AG10803 (cell line): Measurements from ENCODE around the gene B4GALT1.

Experiments
- DNase-seq: peaks from one replicate; pipeline ENCODE4 v3.0.0; 2010; ENCODE audit warnings: low read depth
- H3K4me3 ChIP-seq: 2 replicates; pipeline ENCODE4 v1.5.1; 2011; ENCODE audit warnings: mild to moderate bottlenecking, low read length, control low read depth
- TF ChIP-seq, protein P1 (sequence below): conservative IDR thresholded peaks from 2 replicates; pipeline ENCODE4 v1.5.1; 2011; ENCODE audit warnings: mild to moderate bottlenecking, low read length, control low read depth, inconsistent platforms

Gene B4GALT1

DNA sequence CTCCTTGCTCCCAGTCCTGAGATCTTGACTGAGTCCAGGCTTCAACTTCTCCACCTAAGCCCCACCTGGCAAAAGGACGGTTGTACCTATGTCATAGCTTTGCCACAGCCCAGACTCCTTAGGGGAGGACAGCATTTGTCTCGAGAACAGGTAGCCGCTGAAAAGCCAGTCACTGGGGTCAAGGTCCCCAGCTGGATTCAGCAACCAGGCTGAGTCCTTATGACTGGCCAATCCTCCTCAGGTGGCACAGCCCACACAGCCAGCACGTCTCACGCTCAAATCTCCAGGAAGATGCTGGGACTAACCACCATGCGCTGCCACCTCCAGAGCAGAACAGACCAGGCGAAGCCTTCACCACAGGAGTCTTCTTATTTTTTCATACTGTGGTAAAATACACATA lies 62.7 kb downstream of the B4GALT1 start:
- H3K4me3 ChIP-seq = no peak overlapping the region
- TF ChIP-seq, protein P1, sequence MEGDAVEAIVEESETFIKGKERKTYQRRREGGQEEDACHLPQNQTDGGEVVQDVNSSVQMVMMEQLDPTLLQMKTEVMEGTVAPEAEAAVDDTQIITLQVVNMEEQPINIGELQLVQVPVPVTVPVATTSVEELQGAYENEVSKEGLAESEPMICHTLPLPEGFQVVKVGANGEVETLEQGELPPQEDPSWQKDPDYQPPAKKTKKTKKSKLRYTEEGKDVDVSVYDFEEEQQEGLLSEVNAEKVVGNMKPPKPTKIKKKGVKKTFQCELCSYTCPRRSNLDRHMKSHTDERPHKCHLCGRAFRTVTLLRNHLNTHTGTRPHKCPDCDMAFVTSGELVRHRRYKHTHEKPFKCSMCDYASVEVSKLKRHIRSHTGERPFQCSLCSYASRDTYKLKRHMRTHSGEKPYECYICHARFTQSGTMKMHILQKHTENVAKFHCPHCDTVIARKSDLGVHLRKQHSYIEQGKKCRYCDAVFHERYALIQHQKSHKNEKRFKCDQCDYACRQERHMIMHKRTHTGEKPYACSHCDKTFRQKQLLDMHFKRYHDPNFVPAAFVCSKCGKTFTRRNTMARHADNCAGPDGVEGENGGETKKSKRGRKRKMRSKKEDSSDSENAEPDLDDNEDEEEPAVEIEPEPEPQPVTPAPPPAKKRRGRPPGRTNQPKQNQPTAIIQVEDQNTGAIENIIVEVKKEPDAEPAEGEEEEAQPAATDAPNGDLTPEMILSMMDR = no peak
- no peak for DNase-seq

DNA sequence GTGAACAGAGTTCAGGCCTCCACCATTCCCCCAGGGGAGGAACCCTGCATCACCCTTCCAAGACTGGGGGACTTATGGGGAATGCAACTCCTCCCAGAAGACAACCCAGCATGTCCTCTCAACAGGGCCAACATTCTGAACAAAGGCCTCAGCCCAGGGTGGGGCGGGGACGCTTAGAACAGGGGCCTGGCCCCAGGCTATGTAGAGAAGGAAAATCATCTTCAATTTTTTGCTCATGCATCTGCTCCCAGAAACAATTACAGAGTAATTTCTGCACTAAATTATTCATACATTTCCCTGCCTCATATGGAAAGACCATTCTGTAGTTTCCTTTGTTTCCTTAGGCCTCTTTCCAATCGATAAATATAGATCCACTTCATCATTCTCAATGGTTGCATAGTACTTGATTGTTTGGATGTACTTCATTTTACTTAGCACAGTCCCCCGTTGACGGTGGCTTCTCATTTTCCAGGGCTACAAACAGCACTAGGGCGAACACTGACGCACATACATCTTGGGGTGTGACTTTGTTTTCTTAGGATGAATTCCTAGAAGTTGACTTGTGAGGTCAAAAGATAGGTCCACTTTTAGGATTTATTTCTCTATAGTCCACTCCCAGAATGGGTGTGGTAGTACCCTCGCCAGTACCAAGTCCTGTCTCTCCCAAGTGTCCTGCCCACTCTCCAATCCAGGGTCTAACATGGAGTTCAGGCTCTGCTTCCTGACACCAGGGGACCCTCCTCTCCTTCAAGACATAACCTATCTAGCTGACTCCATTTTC lies 63.4 kb downstream of the B4GALT1 start:
- no peak overlapping the region for H3K4me3 ChIP-seq
- no peak for DNase-seq
- TF ChIP-seq, protein P1 = no peak

DNA sequence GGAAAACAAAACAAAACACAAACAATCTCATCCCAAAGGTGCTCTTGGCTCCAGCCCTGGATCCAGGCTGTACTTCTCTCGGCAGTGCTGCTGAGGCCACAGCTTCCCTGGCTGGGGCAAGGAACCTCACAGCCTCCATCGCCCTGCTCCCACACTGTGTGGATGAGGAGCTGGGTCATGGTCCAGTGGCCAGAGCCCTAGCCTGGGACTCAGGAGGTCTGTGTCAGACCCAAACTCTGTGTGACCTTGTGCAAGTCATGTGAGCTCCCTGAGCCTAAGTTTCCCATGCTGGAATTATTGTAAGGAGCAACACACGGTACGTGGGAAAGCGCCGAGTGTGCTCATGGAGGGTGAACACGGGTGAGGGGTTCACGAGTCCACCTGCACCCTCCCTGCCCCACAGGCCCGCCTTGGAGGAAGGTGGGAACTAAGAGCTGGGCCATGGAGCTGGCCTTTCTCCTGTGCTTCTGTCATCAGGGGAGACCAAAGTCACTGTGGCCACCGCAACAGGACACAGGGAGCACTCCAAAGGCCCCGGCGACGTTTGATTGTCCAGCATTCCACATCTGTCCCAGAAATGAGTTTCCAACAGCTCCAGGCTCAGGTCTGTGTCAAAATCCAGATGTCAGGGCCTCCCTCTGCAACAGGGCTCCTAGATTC lies 64.5 kb downstream of the B4GALT1 start:
- TF ChIP-seq, protein P1 = no peak
- no peak for DNase-seq
- H3K4me3 ChIP-seq = no peak overlapping the region

DNA sequence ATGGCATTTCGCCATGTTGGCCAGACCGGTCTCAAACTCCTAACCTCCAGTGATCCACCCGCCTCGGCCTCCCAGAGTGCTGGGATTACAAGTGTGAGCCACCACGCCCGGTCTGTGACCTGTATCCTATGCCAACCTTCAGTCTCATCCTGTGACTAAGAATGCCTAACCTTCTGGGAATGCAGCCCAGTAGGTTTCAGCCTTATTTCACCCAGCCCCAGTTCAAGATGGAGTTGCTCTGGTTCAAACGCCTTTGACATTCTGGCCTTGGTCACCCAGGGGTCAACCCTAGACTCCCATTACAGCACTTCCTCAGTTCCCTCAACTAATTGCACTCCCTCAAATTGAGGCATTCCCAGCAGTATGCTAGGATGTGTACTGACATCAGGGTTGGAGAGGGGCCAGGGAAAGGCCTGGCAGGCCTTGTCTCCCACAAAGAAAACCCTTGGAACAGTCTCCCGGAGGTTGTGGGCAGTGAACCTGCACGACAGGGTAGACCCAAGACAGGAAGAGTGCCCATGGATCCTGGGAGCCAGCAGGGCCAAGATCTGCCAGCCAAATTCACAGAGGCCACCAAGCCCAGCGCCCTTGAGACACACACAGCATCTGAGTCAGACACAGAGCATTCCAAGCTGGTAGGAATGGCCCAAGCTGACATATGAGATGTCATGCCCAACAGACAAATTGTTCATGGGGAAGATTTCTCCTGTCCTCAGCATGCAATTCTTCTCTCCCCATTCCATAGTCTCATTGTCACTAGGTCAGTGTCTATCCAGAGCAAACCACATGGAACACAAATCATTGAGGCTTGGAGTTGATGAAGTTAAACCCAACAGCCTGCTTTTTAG lies 65.8 kb downstream of the B4GALT1 start:
- H3K4me3 ChIP-seq = no peak overlapping the region
- TF ChIP-seq, protein P1 = no peak
- DNase-seq = peak; percentile 97

DNA sequence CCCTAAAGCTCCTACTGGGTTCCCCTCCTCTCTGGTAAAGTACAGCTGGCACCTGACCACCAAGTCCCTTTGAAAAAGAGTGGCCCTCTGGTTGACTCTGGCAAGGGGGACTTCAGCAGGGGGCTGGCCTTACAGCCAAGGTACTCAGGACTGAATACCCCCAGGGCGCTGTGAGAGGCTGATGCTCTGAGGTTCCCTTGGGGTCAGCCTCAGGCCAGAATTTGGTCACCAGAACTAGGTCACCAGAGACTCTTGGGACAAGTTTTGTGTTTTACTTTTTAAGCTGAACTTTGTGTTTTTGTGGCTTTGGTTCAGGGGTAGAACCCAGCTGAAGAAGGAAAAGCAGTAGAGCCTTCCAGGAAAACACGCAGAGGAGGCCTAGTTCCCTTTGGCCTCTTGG lies 67.4 kb downstream of the B4GALT1 start:
- H3K4me3 ChIP-seq = no peak overlapping the region
- TF ChIP-seq, protein P1 = no peak
- no peak for DNase-seq

DNA sequence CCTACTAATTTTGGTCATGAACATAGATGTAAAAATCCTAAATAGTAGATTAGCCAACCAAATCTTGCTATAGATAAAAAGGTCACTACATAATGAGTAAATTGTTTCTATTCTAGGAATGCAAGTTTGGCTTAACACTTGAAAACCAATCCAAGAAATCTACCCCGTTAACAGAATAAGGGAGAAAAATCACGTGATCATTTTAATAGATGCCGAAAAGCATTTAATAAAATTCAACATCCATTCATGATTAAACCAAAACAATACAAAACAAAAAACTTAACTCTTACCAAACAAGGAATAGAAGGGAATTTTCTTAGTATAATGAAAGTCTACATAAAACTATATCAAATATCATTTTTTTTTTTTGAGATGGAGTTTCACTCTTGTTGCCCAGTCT lies 69.9 kb downstream of the B4GALT1 start:
- DNase-seq = no peak
- H3K4me3 ChIP-seq = no peak overlapping the region
- TF ChIP-seq, protein P1 = no peak
